AG04449 (cell line): Measurements from ENCODE around the gene SIM1.

Experiments used
- CTCF ChIA-PET: fragments of 350-600 bp; formaldehyde crosslinking; extraction: SDS; loops from one replicate; lab custom pipeline; 2021; ENCODE audit warnings: antibody characterized with exemption; lab: Yijun Ruan, JAX
- POLR2A ChIA-PET: fragments of 400-600, 350-600 bp; formaldehyde crosslinking; extraction: SDS; loops from one replicate; lab custom pipeline; 2020; ENCODE audit warnings: antibody characterized with exemption, inconsistent platforms; lab: Yijun Ruan, JAX
- DNase-seq: peaks from one replicate; pipeline ENCODE4 v3.0.0-alpha.2; 2010; ENCODE audit warnings: low read depth, low spot score
- H3K4me3 ChIP-seq: 2 replicates; pipeline ENCODE4 v1.5.1; 2011; ENCODE audit warnings: low read depth, mild to moderate bottlenecking, control low read depth, low read length
- CTCF ChIP-seq: IDR thresholded peaks from one replicate; pipeline ENCODE4 v1.5.1; 2011; ENCODE audit warnings: mild to moderate bottlenecking, moderate library complexity, low read length, control low read depth, inconsistent platforms; ENCODE audit not compliant: insufficient read depth; ENCODE audit errors: missing control alignments

Gene SIM1

GRCh38 chr6:100464903-100465700 is at the start of gene SIM1:
TSS of gene SIM1 (minus strand) at chr6:100464921. CDS start at chr6:100463468, 1,453 bp downstream.
- TF ChIP-seq CTCF, result no peak
- ChIA-PET CTCF (interaction anchor here (0.6 to 5.1 kb wide), 17 partner anchors 12 to 364 kb away, joined by 3 to 26 read pairs (median 4); no protein-coding TSS in a partner anchor), POLR2A (interaction anchor here (0.7 to 1.6 kb wide), 5 partner anchors 9 to 363 kb away, joined by 3 to 7 read pairs (median 3); no protein-coding TSS in a partner anchor)
- peak within 1 kb of the TSS; percentile 83 for H3K4me3 ChIP-seq
- peak; percentile 74 for DNase-seq

GRCh38 chr6:100512203-100512862 is 47.6 kb upstream of the SIM1 start:
- TF ChIP-seq CTCF, result no peak
- POLR2A ChIA-PET, result no interaction called here
- no peak for DNase-seq
- CTCF ChIA-PET, result interaction anchor here (1.0 to 1.5 kb wide), 3 partner anchors 32 to 396 kb away, joined by 3 to 5 read pairs (median 4); no protein-coding TSS in a partner anchor
- no peak overlapping the region for H3K4me3 ChIP-seq

- POLR2A ChIA-PET, result no interaction called here
- CTCF ChIA-PET, result no interaction called here
- H3K4me3 ChIP-seq, result no peak overlapping the region
- TF ChIP-seq CTCF, result no peak
- DNase-seq, result no peak
These were observed 44.4 kb upstream of the SIM1 start for GRCh38 chr6:100509101-100509500.

GRCh38 chr6:100506651-100507050 is 41.9 kb upstream of the SIM1 start:
- ChIA-PET CTCF (interaction anchor here (0.7 kb wide), 1 partner anchor 157 kb away, joined by 3 read pairs; no protein-coding TSS in a partner anchor), POLR2A (no interaction called here)
- no peak for TF ChIP-seq CTCF
- no peak for DNase-seq
- H3K4me3 ChIP-seq, result no peak overlapping the region

GRCh38 chr6:100504786-100505737 is 40.3 kb upstream of the SIM1 start:
- CTCF ChIA-PET, result interaction anchor here (0.6 to 2.5 kb wide), 6 partner anchors 11 to 511 kb away, joined by 3 to 9 read pairs (median 4); no protein-coding TSS in a partner anchor
- POLR2A ChIA-PET, result no interaction called here
- no peak overlapping the region for H3K4me3 ChIP-seq
- peak; percentile 56 for DNase-seq
- TF ChIP-seq CTCF, result no peak
